NCI-H524 treated with DMSO at 0.1 percent for 48 hours (cell line): ENCODE measurements around the gene ZBTB26.
"Not testable (repeated sequence)": the region's sequence is repeated elsewhere in the genome, so short reads cannot be mapped to it uniquely, and the experiment has no call there.

Experiments used
- DNase-seq: peaks from one replicate; lab custom pipeline; 2025; lab: John Stamatoyannopoulos, UW

The ZBTB26 gene

GRCh38 chr9:122923947-122924346 is 7.4 kb downstream of the ZBTB26 start:
- DNase-seq = no peak

- no peak for DNase-seq
These were observed 8.6 kb downstream of the ZBTB26 start for GRCh38 chr9:122922713-122923112.

GRCh38 chr9:122918310-122918709 is 13.0 kb downstream of the ZBTB26 start:
- no peak for DNase-seq

- peak; percentile 75 for DNase-seq
These were observed 18.2 kb downstream of the ZBTB26 start, which contains the start of gene ZBTB6 for GRCh38 chr9:122912964-122913673. ZBTB6 (minus strand) TSS chr9:122913323; CDS start chr9:122912072, 1,251 bp downstream.

GRCh38 chr9:122912671-122912963 is 18.7 kb downstream of the ZBTB26 start:
- no peak for DNase-seq

GRCh38 chr9:122906122-122906521 is 25.2 kb downstream of the ZBTB26 start:
- DNase-seq = not testable (repeated sequence)

- DNase-seq = peak; percentile 98
These were observed 26.2 kb downstream of the ZBTB26 start, which contains the start of gene RC3H2 for GRCh38 chr9:122904823-122905710. RC3H2 (minus strand) TSS chr9:122905359; CDS start chr9:122897509, 7,850 bp downstream.

GRCh38 chr9:122904466-122904822 is 26.9 kb downstream of the ZBTB26 start:
- no peak for DNase-seq

- DNase-seq = no peak
These were observed 30.5 kb downstream of the ZBTB26 start for GRCh38 chr9:122900791-122901190.

- DNase-seq = no peak
These were observed 33.3 kb downstream of the ZBTB26 start for GRCh38 chr9:122897969-122898368.

- no peak for DNase-seq
These were observed 42.8 kb downstream of the ZBTB26 start for GRCh38 chr9:122888480-122888879.

GRCh38 chr9:122883125-122883524 is 48.2 kb downstream of the ZBTB26 start:
- DNase-seq = no peak

- DNase-seq = no peak
These were observed 51.9 kb downstream of the ZBTB26 start for GRCh38 chr9:122879443-122879842.

- no peak for DNase-seq
These were observed 55.8 kb downstream of the ZBTB26 start for GRCh38 chr9:122875523-122875922.

GRCh38 chr9:122867276-122867675 is 64.0 kb downstream of the ZBTB26 start:
- not testable (repeated sequence) for DNase-seq

GRCh38 chr9:122866079-122866478 is 65.2 kb downstream of the ZBTB26 start:
- no peak for DNase-seq
